GM23248 (cell line): Measurements from ENCODE around the gene PIEZO2.

Source experiments
- EZH2 ChIP-seq: fragments of 200-600 bp; sonication (generic); IDR thresholded peaks from 2 replicates; pipeline ENCODE4 v1.6.1; 2018; ENCODE audit warnings: antibody characterized with exemption, mild to moderate bottlenecking; ENCODE audit not compliant: insufficient read depth, poor library complexity, severe bottlenecking
- EZH2phosphoT487 ChIP-seq: fragments of 200-600 bp; sonication (generic); IDR thresholded peaks from 2 replicates; pipeline ENCODE4 v1.6.1; 2018; ENCODE audit warnings: antibody characterized with exemption, moderate library complexity, mild to moderate bottlenecking, low read depth; ENCODE audit not compliant: insufficient read depth

DNA sequence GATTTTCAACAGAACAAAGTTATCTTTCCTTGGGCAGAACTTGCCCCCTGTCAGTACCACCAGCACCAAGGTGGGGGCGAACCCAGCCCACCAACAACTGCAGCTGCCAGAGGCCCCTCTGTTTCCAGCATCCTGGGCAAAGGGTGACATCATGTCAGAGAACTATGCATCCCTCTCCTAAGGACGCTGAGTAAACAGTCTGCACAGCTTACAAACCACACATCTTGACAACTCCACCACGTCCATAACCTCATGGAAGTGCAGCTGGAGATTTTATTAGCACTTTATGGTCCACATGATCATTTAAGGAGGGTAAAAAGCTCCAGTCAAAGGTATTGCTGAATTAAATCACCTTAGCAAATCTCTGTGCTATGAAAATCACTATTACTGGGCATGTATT is 40.4 kb downstream of the PIEZO2 start:
- TF ChIP-seq EZH2 (no peak), EZH2phosphoT487 (no peak)
